ENCODE measurements around the gene MELTF.

MELTF gene

GRCh38 chr3:196995027-196995426 lies 34.6 kb downstream of the MELTF start:
- H3K9me3 ChIP-seq (ENCODE audit: low read depth, low read length): no peaks in the 10 kb centered on the region
- H3K9ac ChIP-seq (ENCODE audit: insufficient read length): no peak overlapping the region
- TF ChIP-seq FOXP2 (optimal IDR thresholded peaks at IDR 0.05; ENCODE audit: control extremely low read depth, extremely low read length, insufficient read depth) (no peak), EZH2 (IDR thresholded peaks at IDR 0.05) (no peak), POLR2AphosphoS5 (IDR thresholded peaks at IDR 0.05; ENCODE audit: borderline replicate concordance, low read depth, low read length) (no peak)
- H3K27ac ChIP-seq: no peak overlapping the region
- no peak for DNase-seq (ENCODE audit: low read depth, low spot score)
- H3K4me3 ChIP-seq: no peak overlapping the region
- H3K36me3 ChIP-seq (ENCODE audit: insufficient read depth, low read length): no peaks in the 10 kb centered on the region

GRCh38 chr3:196994056-196994455 lies 35.6 kb downstream of the MELTF start:
- no peaks in the 10 kb centered on the region for H3K36me3 ChIP-seq (ENCODE audit: insufficient read depth, low read length)
- no peak for DNase-seq (ENCODE audit: low read depth, low spot score)
- no peaks in the 10 kb centered on the region for H3K9me3 ChIP-seq (ENCODE audit: low read depth, low read length)
- TF ChIP-seq POLR2AphosphoS5 (IDR thresholded peaks at IDR 0.05; ENCODE audit: borderline replicate concordance, low read depth, low read length) (no peak), EZH2 (IDR thresholded peaks at IDR 0.05) (no peak), FOXP2 (optimal IDR thresholded peaks at IDR 0.05; ENCODE audit: control extremely low read depth, extremely low read length, insufficient read depth) (no peak)
- no peak overlapping the region for H3K27ac ChIP-seq
- no peak overlapping the region for H3K9ac ChIP-seq (ENCODE audit: insufficient read length)
- H3K4me3 ChIP-seq: no peak overlapping the region

- no peak overlapping the region for H3K4me3 ChIP-seq
- TF ChIP-seq FOXP2 (optimal IDR thresholded peaks at IDR 0.05; ENCODE audit: control extremely low read depth, extremely low read length, insufficient read depth) (no peak), EZH2 (IDR thresholded peaks at IDR 0.05) (no peak), POLR2AphosphoS5 (IDR thresholded peaks at IDR 0.05; ENCODE audit: borderline replicate concordance, low read depth, low read length) (no peak)
- no peaks in the 10 kb centered on the region for H3K36me3 ChIP-seq (ENCODE audit: insufficient read depth, low read length)
- no peaks in the 10 kb centered on the region for H3K9me3 ChIP-seq (ENCODE audit: low read depth, low read length)
- no peak for DNase-seq (ENCODE audit: low read depth, low spot score)
- no peak overlapping the region for H3K27ac ChIP-seq
- no peak overlapping the region for H3K9ac ChIP-seq (ENCODE audit: insufficient read length)
These were observed 37.1 kb downstream of the MELTF start for GRCh38 chr3:196992461-196993065.

GRCh38 chr3:196991581-196992460 lies 37.8 kb downstream of the MELTF start:
- H3K4me3 ChIP-seq: no peak overlapping the region
- TF ChIP-seq FOXP2 (optimal IDR thresholded peaks at IDR 0.05; ENCODE audit: control extremely low read depth, extremely low read length, insufficient read depth) (no peak), POLR2AphosphoS5 (IDR thresholded peaks at IDR 0.05; ENCODE audit: borderline replicate concordance, low read depth, low read length) (no peak), EZH2 (IDR thresholded peaks at IDR 0.05) (no peak)
- no peak overlapping the region for H3K27ac ChIP-seq
- DNase-seq (ENCODE audit: low read depth, low spot score): no peak
- H3K9ac ChIP-seq (ENCODE audit: insufficient read length): no peak overlapping the region
- no peaks in the 10 kb centered on the region for H3K36me3 ChIP-seq (ENCODE audit: insufficient read depth, low read length)
- H3K9me3 ChIP-seq (ENCODE audit: low read depth, low read length): no peaks in the 10 kb centered on the region

- H3K36me3 ChIP-seq (ENCODE audit: insufficient read depth, low read length): no peaks in the 10 kb centered on the region
- H3K27ac ChIP-seq: no peak overlapping the region
- DNase-seq (ENCODE audit: low read depth, low spot score): no peak
These were observed 39.0 kb downstream of the MELTF start for GRCh38 chr3:196990601-196991007.

GRCh38 chr3:196989721-196990262 lies 39.8 kb downstream of the MELTF start:
- TF ChIP-seq FOXP2 (optimal IDR thresholded peaks at IDR 0.05; ENCODE audit: control extremely low read depth, extremely low read length, insufficient read depth): no peak
- TF ChIP-seq POLR2AphosphoS5 (IDR thresholded peaks at IDR 0.05; ENCODE audit: borderline replicate concordance, low read depth, low read length): no peak
- no peak overlapping the region for H3K9ac ChIP-seq (ENCODE audit: insufficient read length)
- H3K27ac ChIP-seq: no peak overlapping the region
- H3K36me3 ChIP-seq (ENCODE audit: insufficient read depth, low read length): no peaks in the 10 kb centered on the region
- no peak for DNase-seq (ENCODE audit: low read depth, low spot score)
- no peaks in the 10 kb centered on the region for H3K9me3 ChIP-seq (ENCODE audit: low read depth, low read length)
- H3K4me3 ChIP-seq: no peak overlapping the region

More at GRCh38 chr3:196990601-196991007, 39.0 kb downstream of the MELTF start:
- no peak overlapping the region for H3K4me3 ChIP-seq
- no peak for TF ChIP-seq FOXP2 (optimal IDR thresholded peaks at IDR 0.05; ENCODE audit: control extremely low read depth, extremely low read length, insufficient read depth)
- no peak for TF ChIP-seq POLR2AphosphoS5 (IDR thresholded peaks at IDR 0.05; ENCODE audit: borderline replicate concordance, low read depth, low read length)
- TF ChIP-seq EZH2 (IDR thresholded peaks at IDR 0.05): no peak
- no peaks in the 10 kb centered on the region for H3K9me3 ChIP-seq (ENCODE audit: low read depth, low read length)
- H3K9ac ChIP-seq (ENCODE audit: insufficient read length): no peak overlapping the region

- Histone ChIP-seq H3K36me3 (ENCODE audit: insufficient read depth, low read length) (no peaks in the 10 kb centered on the region), H3K4me3 (no peak overlapping the region), H3K27ac (no peak overlapping the region), H3K9me3 (ENCODE audit: low read depth, low read length) (no peaks in the 10 kb centered on the region), H3K9ac (ENCODE audit: insufficient read length) (no peak overlapping the region)
- DNase-seq (ENCODE audit: low read depth, low spot score): no peak
- TF ChIP-seq FOXP2 (optimal IDR thresholded peaks at IDR 0.05; ENCODE audit: control extremely low read depth, extremely low read length, insufficient read depth): no peak
- no peak for TF ChIP-seq EZH2 (IDR thresholded peaks at IDR 0.05)
- TF ChIP-seq POLR2AphosphoS5 (IDR thresholded peaks at IDR 0.05; ENCODE audit: borderline replicate concordance, low read depth, low read length): no peak
These were observed 41.2 kb downstream of the MELTF start for GRCh38 chr3:196988241-196989029.

GRCh38 chr3:196987022-196987421 lies 42.6 kb downstream of the MELTF start:
- Histone ChIP-seq H3K9ac (ENCODE audit: insufficient read length) (no peak overlapping the region), H3K27ac (no peak overlapping the region), H3K9me3 (ENCODE audit: low read depth, low read length) (no peaks in the 10 kb centered on the region), H3K4me3 (no peak overlapping the region), H3K36me3 (ENCODE audit: insufficient read depth, low read length) (no peaks in the 10 kb centered on the region)
- no peak for TF ChIP-seq POLR2AphosphoS5 (IDR thresholded peaks at IDR 0.05; ENCODE audit: borderline replicate concordance, low read depth, low read length)
- TF ChIP-seq FOXP2 (optimal IDR thresholded peaks at IDR 0.05; ENCODE audit: control extremely low read depth, extremely low read length, insufficient read depth): no peak
- TF ChIP-seq EZH2 (IDR thresholded peaks at IDR 0.05): no peak
- no peak for DNase-seq (ENCODE audit: low read depth, low spot score)
